ENCODE data around the gene SOAT2. TPM values are rescaled to one million over a fixed set of nuclear protein-coding genes. Genes with fewer than 3 reads are reported as not detected.
"Not testable (repeated sequence)": the region's sequence is repeated elsewhere in the genome, so short reads cannot be mapped to it uniquely, and the experiment has no call there.

Gene SOAT2
- total RNA-seq, 1 experiment from 2014 or later = not detected

- intact Hi-C loops (cut with micrococcal nuclease; ENCODE audit: unreplicated experiment) = no loop called here
- CTCF ChIA-PET = no interaction called here
- DNase-seq = no peak
Measured at GRCh38 chr12:53160673-53161072, 57.4 kb downstream of the SOAT2 start.

GRCh38 chr12:53161119-53161911 is 58.0 kb downstream of the SOAT2 start:
- DNase-seq = no peak
- H3K4me3 Mint-ChIP-seq (ENCODE audit: low read depth, unreplicated experiment) = no peak overlapping the region
- no peaks in the 10 kb centered on the region for H3K9me3 Mint-ChIP-seq (ENCODE audit: low read depth, unreplicated experiment)
- H3K36me3 Mint-ChIP-seq (ENCODE audit: insufficient read depth, unreplicated experiment) = no peaks in the 10 kb centered on the region
- H3K27ac Mint-ChIP-seq (ENCODE audit: unreplicated experiment) = no peak overlapping the region
- no peaks in the 10 kb centered on the region for H3K4me1 Mint-ChIP-seq (ENCODE audit: low read depth, unreplicated experiment)
- intact Hi-C loops (cut with micrococcal nuclease; ENCODE audit: unreplicated experiment) = no loop called here
- CTCF ChIA-PET = interaction anchor here (0.6 kb wide), 1 partner anchor 87 kb away, joined by 3 read pairs; no protein-coding TSS in a partner anchor
- H3K27me3 Mint-ChIP-seq (ENCODE audit: unreplicated experiment) = no peaks in the 10 kb centered on the region
- TF ChIP-seq, protein P1, sequence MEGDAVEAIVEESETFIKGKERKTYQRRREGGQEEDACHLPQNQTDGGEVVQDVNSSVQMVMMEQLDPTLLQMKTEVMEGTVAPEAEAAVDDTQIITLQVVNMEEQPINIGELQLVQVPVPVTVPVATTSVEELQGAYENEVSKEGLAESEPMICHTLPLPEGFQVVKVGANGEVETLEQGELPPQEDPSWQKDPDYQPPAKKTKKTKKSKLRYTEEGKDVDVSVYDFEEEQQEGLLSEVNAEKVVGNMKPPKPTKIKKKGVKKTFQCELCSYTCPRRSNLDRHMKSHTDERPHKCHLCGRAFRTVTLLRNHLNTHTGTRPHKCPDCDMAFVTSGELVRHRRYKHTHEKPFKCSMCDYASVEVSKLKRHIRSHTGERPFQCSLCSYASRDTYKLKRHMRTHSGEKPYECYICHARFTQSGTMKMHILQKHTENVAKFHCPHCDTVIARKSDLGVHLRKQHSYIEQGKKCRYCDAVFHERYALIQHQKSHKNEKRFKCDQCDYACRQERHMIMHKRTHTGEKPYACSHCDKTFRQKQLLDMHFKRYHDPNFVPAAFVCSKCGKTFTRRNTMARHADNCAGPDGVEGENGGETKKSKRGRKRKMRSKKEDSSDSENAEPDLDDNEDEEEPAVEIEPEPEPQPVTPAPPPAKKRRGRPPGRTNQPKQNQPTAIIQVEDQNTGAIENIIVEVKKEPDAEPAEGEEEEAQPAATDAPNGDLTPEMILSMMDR (IDR thresholded peaks at IDR 0.05; ENCODE audit: unreplicated experiment) = no peak
- BruUV-seq (replicated peaks) = no TSS peak

More at GRCh38 chr12:53160673-53161072, 57.4 kb downstream of the SOAT2 start:
- Mint-ChIP-seq H3K27me3 (ENCODE audit: unreplicated experiment) (no peaks in the 10 kb centered on the region), H3K36me3 (ENCODE audit: insufficient read depth, unreplicated experiment) (no peaks in the 10 kb centered on the region), H3K4me3 (ENCODE audit: low read depth, unreplicated experiment) (no peak overlapping the region), H3K9me3 (ENCODE audit: low read depth, unreplicated experiment) (no peaks in the 10 kb centered on the region), H3K4me1 (ENCODE audit: low read depth, unreplicated experiment) (no peaks in the 10 kb centered on the region), H3K27ac (ENCODE audit: unreplicated experiment) (no peak overlapping the region)
- no TSS peak for BruUV-seq (replicated peaks)
- TF ChIP-seq, protein P1 (IDR thresholded peaks at IDR 0.05; ENCODE audit: unreplicated experiment) = no peak

- not testable (repeated sequence) for BruUV-seq (replicated peaks); H3K27me3 Mint-ChIP-seq (ENCODE audit: unreplicated experiment); H3K4me3 Mint-ChIP-seq (ENCODE audit: low read depth, unreplicated experiment)
Measured at GRCh38 chr12:53163008-53163407, 59.7 kb downstream of the SOAT2 start.

GRCh38 chr12:53166837-53167236 is 63.6 kb downstream of the SOAT2 start:
- Mint-ChIP-seq H3K4me1 (ENCODE audit: low read depth, unreplicated experiment) (no peaks in the 10 kb centered on the region), H3K27ac (ENCODE audit: unreplicated experiment) (no peak overlapping the region), H3K9me3 (ENCODE audit: low read depth, unreplicated experiment) (no peaks in the 10 kb centered on the region), H3K4me3 (ENCODE audit: low read depth, unreplicated experiment) (no peak overlapping the region), H3K27me3 (ENCODE audit: unreplicated experiment) (no peaks in the 10 kb centered on the region), H3K36me3 (ENCODE audit: insufficient read depth, unreplicated experiment) (no peaks in the 10 kb centered on the region)
- BruUV-seq (replicated peaks) = no TSS peak
- CTCF ChIA-PET = no interaction called here
- DNase-seq = no peak
- intact Hi-C loops (cut with micrococcal nuclease; ENCODE audit: unreplicated experiment) = no loop called here
- TF ChIP-seq, protein P1 (IDR thresholded peaks at IDR 0.05; ENCODE audit: unreplicated experiment) = no peak

More at GRCh38 chr12:53163008-53163407, 59.7 kb downstream of the SOAT2 start:
- CTCF ChIA-PET; intact Hi-C loops (cut with micrococcal nuclease; ENCODE audit: unreplicated experiment); H3K27ac Mint-ChIP-seq (ENCODE audit: unreplicated experiment); H3K9me3 Mint-ChIP-seq (ENCODE audit: low read depth, unreplicated experiment); H3K36me3 Mint-ChIP-seq (ENCODE audit: insufficient read depth, unreplicated experiment); DNase-seq; H3K4me1 Mint-ChIP-seq (ENCODE audit: low read depth, unreplicated experiment): not testable (repeated sequence)

DNA sequence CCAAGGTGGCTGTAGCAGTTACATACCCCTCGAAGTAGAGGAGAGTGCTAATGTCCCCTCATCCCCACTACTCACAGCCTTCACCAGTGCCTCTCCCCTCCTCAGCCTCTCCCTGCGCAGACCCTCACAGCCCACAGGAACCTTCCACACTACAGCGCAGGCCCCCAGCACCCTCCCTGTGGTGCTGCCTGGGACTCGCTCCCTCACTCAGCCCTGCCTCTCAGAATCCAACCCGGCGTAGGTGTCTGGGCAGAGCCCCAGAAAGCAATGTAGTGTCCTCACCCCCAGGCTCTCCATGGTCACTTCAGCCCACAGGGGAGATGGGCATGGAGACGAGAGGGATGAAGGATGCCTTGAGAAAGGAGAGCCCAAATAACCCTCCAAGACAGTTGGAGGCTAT is 66.4 kb downstream of the SOAT2 start:
- CTCF ChIA-PET = no interaction called here
- no peak for DNase-seq
- TF ChIP-seq, protein P1 (IDR thresholded peaks at IDR 0.05; ENCODE audit: unreplicated experiment) = no peak
- H3K4me1 Mint-ChIP-seq (ENCODE audit: low read depth, unreplicated experiment) = no peaks in the 10 kb centered on the region
- no TSS peak for BruUV-seq (replicated peaks)
- H3K27ac Mint-ChIP-seq (ENCODE audit: unreplicated experiment) = no peak overlapping the region
- H3K27me3 Mint-ChIP-seq (ENCODE audit: unreplicated experiment) = no peaks in the 10 kb centered on the region
- no peak overlapping the region for H3K4me3 Mint-ChIP-seq (ENCODE audit: low read depth, unreplicated experiment)
- intact Hi-C loops (cut with micrococcal nuclease; ENCODE audit: unreplicated experiment) = no loop called here
- no peaks in the 10 kb centered on the region for H3K36me3 Mint-ChIP-seq (ENCODE audit: insufficient read depth, unreplicated experiment)
- no peaks in the 10 kb centered on the region for H3K9me3 Mint-ChIP-seq (ENCODE audit: low read depth, unreplicated experiment)

Measured in Calu3 (cell line).